Thyroid gland (tissue), 4 donors: ENCODE measurements around the gene ADAM33.

Experiments
- CTCF ChIP-seq, 6 experiments: fragments of 200-600 bp in 3 of 6; fragments of 450-650 bp in 3 of 6; sonication (generic) in 3 of 6; IDR thresholded peaks; one replicate each; pipeline ENCODE4 v1.5.1; 2016 to 2019; ENCODE audit warnings: antibody characterized with exemption in 6 of 6, mild to moderate bottlenecking in 2 of 6, inconsistent platforms in 1 of 6, moderate library complexity in 1 of 6
- POLR2A ChIP-seq, 2 donors: fragments of 450-650 bp; IDR thresholded peaks; one replicate each; pipeline ENCODE4 v1.6.1; 2017; ENCODE audit warnings: antibody characterized with exemption in 2 of 2, mild to moderate bottlenecking in 2 of 2, moderate library complexity in 1 of 2

GRCh38 chr20:3669710-3670367 is 12.0 kb downstream of the ADAM33 start:
- TF ChIP-seq CTCF (IDR thresholded peaks at IDR 0.05) (no peak), POLR2A (IDR thresholded peaks at IDR 0.05) (no peak)
